ENCODE measurements around the gene KDSR.

The KDSR gene

DNA sequence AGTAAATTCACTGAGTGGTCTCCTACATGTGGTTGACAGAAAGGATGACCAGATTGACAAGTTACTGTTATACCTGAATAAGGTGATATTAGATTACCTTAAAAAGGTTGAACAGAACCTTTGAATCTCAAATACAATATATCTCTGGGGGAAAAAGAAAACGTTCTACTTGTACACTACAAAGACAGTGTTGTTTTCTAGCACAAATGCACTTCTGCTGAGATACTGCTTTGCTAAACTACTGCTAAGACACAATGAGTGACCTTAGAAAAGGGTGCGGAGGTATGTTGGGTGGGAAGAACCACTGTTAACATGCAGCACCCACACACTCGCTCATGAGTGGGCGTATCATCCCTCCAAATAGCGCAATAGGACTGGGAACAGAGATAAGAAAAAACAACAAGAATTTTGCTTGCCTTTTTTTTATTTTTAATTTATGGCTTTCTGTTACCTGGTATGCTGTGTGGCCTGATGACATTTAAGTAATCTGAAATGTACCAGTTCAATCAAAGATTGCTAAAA is 53.5 kb downstream of the KDSR start:
- H3K4me3 ChIP-seq (ENCODE audit: low read length): no peak overlapping the region
- no peak for DNase-seq (ENCODE audit: low read depth)
- TF ChIP-seq, protein P1, sequence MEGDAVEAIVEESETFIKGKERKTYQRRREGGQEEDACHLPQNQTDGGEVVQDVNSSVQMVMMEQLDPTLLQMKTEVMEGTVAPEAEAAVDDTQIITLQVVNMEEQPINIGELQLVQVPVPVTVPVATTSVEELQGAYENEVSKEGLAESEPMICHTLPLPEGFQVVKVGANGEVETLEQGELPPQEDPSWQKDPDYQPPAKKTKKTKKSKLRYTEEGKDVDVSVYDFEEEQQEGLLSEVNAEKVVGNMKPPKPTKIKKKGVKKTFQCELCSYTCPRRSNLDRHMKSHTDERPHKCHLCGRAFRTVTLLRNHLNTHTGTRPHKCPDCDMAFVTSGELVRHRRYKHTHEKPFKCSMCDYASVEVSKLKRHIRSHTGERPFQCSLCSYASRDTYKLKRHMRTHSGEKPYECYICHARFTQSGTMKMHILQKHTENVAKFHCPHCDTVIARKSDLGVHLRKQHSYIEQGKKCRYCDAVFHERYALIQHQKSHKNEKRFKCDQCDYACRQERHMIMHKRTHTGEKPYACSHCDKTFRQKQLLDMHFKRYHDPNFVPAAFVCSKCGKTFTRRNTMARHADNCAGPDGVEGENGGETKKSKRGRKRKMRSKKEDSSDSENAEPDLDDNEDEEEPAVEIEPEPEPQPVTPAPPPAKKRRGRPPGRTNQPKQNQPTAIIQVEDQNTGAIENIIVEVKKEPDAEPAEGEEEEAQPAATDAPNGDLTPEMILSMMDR (conservative IDR thresholded peaks at IDR 0.05; ENCODE audit: low read depth, low read length): no peak

DNA sequence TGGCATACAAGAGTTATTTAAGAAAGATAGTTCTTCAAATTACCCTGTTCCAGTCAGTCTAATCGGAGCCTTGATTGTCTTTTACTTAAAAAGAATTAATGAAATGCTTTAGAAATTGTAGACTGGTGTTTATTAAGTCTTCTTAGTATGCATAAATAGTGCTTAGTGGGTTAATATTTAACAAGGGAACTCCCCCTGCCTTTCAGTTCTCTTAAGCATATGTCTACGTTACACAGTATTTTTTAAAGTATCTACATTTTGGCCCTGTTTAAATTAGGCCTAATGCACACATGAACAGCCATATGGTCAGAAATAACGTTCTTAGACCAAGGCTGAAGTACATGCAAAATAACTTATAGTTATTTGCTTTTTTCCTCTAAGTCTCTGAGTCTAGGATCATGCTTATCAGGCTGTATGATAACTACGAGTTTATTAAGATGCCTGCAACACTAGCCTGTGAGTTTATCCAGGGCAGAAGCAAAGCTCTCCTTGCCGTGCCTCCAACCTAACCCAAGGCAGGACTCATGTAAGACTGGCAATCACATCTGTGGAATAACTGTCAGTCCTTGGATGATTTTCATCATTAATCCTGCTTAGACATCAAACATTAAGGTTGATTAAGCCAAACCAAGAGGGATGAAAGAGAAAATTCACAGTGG is 54.1 kb downstream of the KDSR start:
- TF ChIP-seq, protein P1 (conservative IDR thresholded peaks at IDR 0.05; ENCODE audit: low read depth, low read length): no peak
- DNase-seq (ENCODE audit: low read depth): no peak
- H3K4me3 ChIP-seq (ENCODE audit: low read length): no peak overlapping the region

DNA sequence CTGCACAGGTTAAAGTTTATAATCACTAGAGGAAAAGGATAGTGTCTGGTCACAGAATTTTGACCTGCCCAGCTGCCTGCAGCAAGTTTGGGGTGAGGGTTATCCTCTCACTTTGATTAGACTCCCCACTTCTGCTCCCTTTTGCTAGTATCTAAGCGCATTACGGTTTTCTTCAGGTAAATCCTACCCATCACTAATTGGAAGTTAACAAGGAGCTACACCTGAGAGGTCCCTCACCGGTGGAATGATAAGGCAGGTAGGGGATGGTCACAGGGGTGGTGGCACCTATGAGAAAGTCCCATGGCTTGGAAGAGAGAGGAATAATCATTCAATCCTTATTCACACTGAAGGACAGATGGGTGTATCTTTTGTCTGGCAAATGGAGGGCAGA is 55.0 kb downstream of the KDSR start:
- TF ChIP-seq, protein P1 (conservative IDR thresholded peaks at IDR 0.05; ENCODE audit: low read depth, low read length): no peak
- no peak for DNase-seq (ENCODE audit: low read depth)
- no peak overlapping the region for H3K4me3 ChIP-seq (ENCODE audit: low read length)

DNA sequence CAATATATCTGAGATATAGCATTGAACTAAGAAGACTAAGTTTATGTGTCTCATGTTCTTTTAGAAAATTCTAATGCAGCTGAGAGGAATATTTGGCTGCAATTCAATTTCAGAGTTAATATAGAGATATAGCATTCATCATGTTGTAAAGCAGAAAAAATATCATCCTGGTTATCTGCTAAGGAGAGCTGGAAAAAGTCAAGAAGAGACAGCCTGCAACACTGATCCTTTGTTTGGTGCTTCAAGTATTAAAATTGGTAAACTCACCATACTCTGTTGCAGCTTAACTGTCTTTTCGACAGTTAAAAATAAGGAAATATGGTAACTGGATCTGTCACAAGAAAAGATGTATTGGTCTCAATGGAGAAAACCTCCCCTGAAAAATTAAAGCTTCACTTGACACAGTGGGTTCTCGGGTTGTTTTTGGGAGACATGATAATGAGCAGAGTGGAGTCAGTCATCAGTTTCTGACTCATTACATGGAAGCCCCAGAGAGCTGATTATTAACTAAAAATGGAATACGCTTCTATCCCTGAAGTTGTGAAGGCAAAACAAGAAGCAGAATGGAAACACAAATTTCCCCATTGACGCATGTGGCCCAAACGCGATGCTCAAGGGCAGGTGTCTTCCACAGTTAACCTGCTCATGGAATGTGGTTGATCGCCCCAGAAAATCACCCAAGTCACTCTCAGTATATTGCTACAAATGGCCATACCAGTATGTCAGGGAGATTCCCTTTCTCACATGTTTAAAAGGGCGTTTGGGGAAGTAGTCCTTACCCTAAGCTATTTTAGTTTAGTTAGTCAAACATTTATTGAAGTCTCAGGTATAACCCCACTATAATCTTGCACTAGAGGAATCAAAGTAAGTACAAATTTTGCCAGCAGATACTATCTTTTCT is 55.6 kb downstream of the KDSR start:
- DNase-seq (ENCODE audit: low read depth): no peak
- no peak overlapping the region for H3K4me3 ChIP-seq (ENCODE audit: low read length)
- TF ChIP-seq, protein P1 (conservative IDR thresholded peaks at IDR 0.05; ENCODE audit: low read depth, low read length): no peak

DNA sequence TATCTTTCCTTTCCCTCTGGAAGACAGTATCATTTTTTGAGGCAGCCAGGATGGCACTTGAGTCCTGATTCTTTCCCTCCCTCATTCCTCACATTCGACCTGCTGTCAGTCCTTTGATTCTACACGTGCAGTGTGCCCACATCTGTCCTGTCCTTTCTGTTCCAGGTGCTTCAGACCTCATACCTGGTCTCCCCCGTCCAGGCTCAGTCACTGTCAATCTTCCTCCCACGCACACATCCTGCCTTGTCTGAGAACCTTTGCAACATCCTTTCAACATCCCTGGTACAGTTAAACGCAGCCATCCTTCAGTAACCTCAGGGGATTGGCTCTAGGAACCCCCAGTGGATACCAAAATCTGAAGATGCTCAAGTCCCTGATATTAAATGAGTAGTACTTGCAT is 57.6 kb downstream of the KDSR start:
- H3K4me3 ChIP-seq (ENCODE audit: low read length): no peak overlapping the region
- no peak for DNase-seq (ENCODE audit: low read depth)
- TF ChIP-seq, protein P1 (conservative IDR thresholded peaks at IDR 0.05; ENCODE audit: low read depth, low read length): no peak

DNA sequence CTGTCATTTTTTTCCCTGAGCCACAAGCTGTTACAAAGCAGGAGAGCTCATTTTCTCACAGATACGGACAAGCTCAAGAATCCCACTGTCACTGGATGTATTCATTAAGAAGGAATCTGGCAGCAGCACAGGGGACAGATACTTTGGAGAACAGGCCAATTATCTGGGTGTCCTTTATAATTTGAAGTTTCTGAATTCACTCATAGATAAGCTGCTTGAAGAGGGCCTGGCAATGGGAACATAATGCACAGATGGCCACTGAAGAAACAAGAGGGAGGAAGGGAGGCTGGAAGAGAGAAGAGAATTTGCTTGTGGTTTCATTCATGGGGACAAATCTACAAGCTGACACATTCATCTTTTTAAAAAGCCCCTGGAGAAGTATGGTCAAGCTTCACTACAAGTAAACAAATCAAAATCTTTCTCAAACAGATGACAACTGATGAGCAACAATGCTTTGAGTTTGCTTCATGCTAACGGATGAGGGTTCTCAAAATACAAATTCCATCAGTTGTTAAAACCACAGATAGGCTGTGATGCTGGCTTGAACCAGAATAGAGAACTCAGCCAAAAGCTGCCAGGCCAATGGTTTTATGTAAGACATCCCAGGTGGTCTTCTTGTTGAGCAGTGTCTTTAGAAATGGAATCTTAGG is 59.3 kb downstream of the KDSR start:
- H3K4me3 ChIP-seq (ENCODE audit: low read length): no peak overlapping the region
- TF ChIP-seq, protein P1 (conservative IDR thresholded peaks at IDR 0.05; ENCODE audit: low read depth, low read length): no peak
- no peak for DNase-seq (ENCODE audit: low read depth)

Data from retinal pigment epithelial cell (primary cell).